IPS DF 6.9 (cell line): ENCODE measurements around the gene NDUFB6.

Source experiments
- DNase-seq: peaks from one replicate; pipeline ENCODE4 v3.0.0-alpha.2; 2013; ENCODE audit warnings: low read depth, low spot score
- H3K27ac ChIP-seq: one replicate; pipeline ENCODE4 v1.5.1; 2013; ENCODE audit warnings: low read length, control low read depth
- H3K27me3 ChIP-seq: 2 replicates; pipeline ENCODE4 v1.6.1; 2013; ENCODE audit warnings: mild to moderate bottlenecking, low read length; ENCODE audit not compliant: control insufficient read depth, insufficient read depth
- H3K36me3 ChIP-seq: 2 replicates; pipeline ENCODE4 v1.6.1; 2013; ENCODE audit warnings: low read length; ENCODE audit not compliant: control insufficient read depth, insufficient read depth
- H3K4me1 ChIP-seq: 2 replicates; pipeline ENCODE4 v1.6.1; 2013; ENCODE audit warnings: low read length; ENCODE audit not compliant: control insufficient read depth, insufficient read depth
- H3K4me3 ChIP-seq: 2 replicates; pipeline ENCODE4 v1.5.1; 2013; ENCODE audit warnings: mild to moderate bottlenecking, low read length
- H3K9me3 ChIP-seq: 2 replicates; pipeline ENCODE4 v1.6.1; 2013; ENCODE audit warnings: low read length, inconsistent platforms; ENCODE audit not compliant: control insufficient read depth, insufficient read depth
- WGBS: extraction: QIAGEN DNeasy Blood & Tissue Kit; methylation state at CpG from one replicate; pipeline ENCODE4 v1.1.7; 2013; ENCODE audit warnings: mixed read lengths, missing lambda C conversion rate; ENCODE audit not compliant: insufficient read length, insufficient coverage; 5-methylcytosine and 5-hydroxymethylcytosine counted together

NDUFB6 gene

DNA sequence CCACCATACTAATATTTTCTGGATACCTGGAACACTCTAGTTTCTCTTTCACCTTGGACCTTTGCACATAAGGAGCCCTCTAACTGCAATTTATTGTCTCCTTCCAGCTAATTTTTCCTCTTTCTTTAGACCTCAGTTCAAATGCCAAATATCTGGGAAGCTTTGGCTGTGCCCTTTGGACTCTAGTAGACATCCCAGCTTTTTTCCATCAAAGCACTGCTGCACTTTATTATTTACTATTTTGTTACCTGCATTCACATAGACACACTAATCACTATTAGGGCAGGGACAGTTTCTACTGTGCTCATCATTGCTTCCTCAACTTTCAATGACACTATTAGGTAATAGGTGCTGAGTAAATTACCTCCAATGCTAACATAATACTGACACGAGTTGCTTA, 49.0 kb downstream of the NDUFB6 start:
- no peaks in the 10 kb centered on the region; the same call in 1 of the 2 replicates for H3K9me3 ChIP-seq

GRCh38 chr9:32518276-32518675, 54.7 kb downstream of the NDUFB6 start:
- WGBS, result no CpG with 5 or more reads among the region's 1 CpG
- H3K36me3 ChIP-seq, result no peaks in the 10 kb centered on the region
- no peak for DNase-seq

More for the DNA sequence above, 49.0 kb downstream of the NDUFB6 start:
- no peak overlapping the region for H3K27ac ChIP-seq
- no peak for DNase-seq
- no peaks in the 10 kb centered on the region for H3K4me1 ChIP-seq
- H3K4me3 ChIP-seq, result no peak overlapping the region
- no CpG with 5 or more reads among the region's 1 CpG for WGBS
- no peaks in the 10 kb centered on the region for H3K36me3 ChIP-seq
- no peaks in the 10 kb centered on the region for H3K27me3 ChIP-seq

GRCh38 chr9:32516241-32516640, 56.7 kb downstream of the NDUFB6 start:
- H3K9me3 ChIP-seq, result peaks cover 1% of the 10 kb centered on the region; the same call in 1 of the 2 replicates
- H3K4me3 ChIP-seq, result no peak overlapping the region
- no peaks in the 10 kb centered on the region for H3K36me3 ChIP-seq

More at GRCh38 chr9:32518276-32518675, 54.7 kb downstream of the NDUFB6 start:
- Histone ChIP-seq H3K4me3 (no peak overlapping the region), H3K27me3 (0 out of 2 replicates have a peak, but pooled peaks cover 1% of the 10 kb centered on the region), H3K4me1 (no peaks in the 10 kb centered on the region), H3K27ac (no peak overlapping the region), H3K9me3 (peaks cover 1% of the 10 kb centered on the region; the same call in 1 of the 2 replicates)

DNA sequence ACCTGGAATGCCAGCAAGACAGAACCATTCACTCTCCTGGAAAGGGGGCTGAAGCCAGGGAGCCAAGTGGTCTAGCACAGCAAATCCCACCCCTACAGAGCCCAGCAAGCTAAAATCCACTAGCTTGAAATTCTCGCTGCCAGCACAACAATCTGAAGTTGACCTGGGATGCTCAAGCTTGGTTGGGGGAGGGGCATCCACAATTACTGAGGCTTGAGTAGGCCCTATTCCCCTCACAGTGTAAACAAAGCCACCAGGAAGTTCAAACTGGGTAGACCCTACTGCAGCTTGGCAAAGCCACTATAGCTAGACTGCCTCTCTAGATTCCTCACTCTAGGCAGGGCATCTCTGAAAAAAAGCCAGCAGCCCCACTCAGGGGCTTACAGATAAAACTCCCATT, 64.2 kb downstream of the NDUFB6 start:
- Histone ChIP-seq H3K4me3 (no peak overlapping the region), H3K27ac (no peak overlapping the region), H3K27me3 (no peaks in the 10 kb centered on the region), H3K36me3 (no peaks in the 10 kb centered on the region), H3K4me1 (0 out of 2 replicates have a peak, but pooled peaks cover 2% of the 10 kb centered on the region), H3K9me3 (no peaks in the 10 kb centered on the region)
- no peak for DNase-seq
- WGBS, result no CpG with 5 or more reads among the region's 1 CpG

More at GRCh38 chr9:32516241-32516640, 56.7 kb downstream of the NDUFB6 start:
- Histone ChIP-seq H3K4me1 (no peaks in the 10 kb centered on the region), H3K27ac (no peak overlapping the region), H3K27me3 (0 out of 2 replicates have a peak, but pooled peaks cover 1% of the 10 kb centered on the region)
- no peak for DNase-seq

DNA sequence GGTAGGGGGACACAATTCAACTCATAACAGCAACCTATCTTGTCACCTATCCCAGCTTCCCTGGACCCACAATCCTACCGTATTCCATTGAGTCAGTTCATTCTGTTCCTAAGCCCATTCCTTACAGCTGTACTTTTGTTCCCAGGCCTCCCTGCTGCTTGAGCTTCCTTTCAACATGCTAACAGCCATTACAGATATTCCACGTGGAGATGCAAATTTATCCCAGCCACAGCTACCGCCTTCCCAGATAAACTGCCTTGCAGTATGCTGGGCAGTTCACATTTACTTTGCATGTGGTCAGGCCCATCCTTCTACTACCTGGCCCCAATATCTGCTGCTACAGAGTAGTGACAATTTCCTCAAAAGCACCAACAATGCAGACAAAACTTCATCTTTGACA, 70.0 kb downstream of the NDUFB6 start:
- Histone ChIP-seq H3K27me3 (no peaks in the 10 kb centered on the region), H3K9me3 (no peaks in the 10 kb centered on the region), H3K4me1 (no peaks in the 10 kb centered on the region; the same call in 1 of the 2 replicates), H3K4me3 (no peak overlapping the region), H3K36me3 (no peaks in the 10 kb centered on the region), H3K27ac (no peak overlapping the region)
- no peak for DNase-seq
- WGBS, result no CpG with 5 or more reads among the region's 3 CpGs
